ENCODE data around the gene PARL. TPM values are rescaled to one million over a fixed set of nuclear protein-coding genes. Genes with fewer than 3 reads are reported as not detected.

PARL gene
- total and polyA plus RNA-seq, 9 of the 15 experiments (the other 6 are each of a cell fraction or from before 2014, with no cell fraction given) = 39.5 to 82.4 (median 57.4) TPM

- in situ Hi-C loops (cut with MboI) = no loop called here
- BruUV-seq (replicated peaks) = no TSS peak
- H3K9ac ChIP-seq (ENCODE audit: insufficient read depth in 1 of 2, low read depth in 2 of 2, low read length in 2 of 2) = no peak overlapping the region
- no peak overlapping the region for H3K4me3 ChIP-seq
- H3K27me3 ChIP-seq (ENCODE audit: control insufficient read depth in 2 of 2, insufficient read depth in 2 of 2, low read length in 2 of 2) = no peaks in the 10 kb centered on the region
- peaks cover 6% of the 10 kb centered on the region for H3K9me1 ChIP-seq (ENCODE audit: control insufficient read depth, insufficient read depth, low read length)
- 0 out of 2 replicates have a peak, but pooled peaks cover 6% of the 10 kb centered on the region for H4K20me1 ChIP-seq (replicated peaks; ENCODE audit: control insufficient read depth, insufficient read depth, low read length)
- no peak overlapping the region for H3K27ac ChIP-seq (ENCODE audit: extremely low read depth, low read depth, low read length)
- no peaks in the 10 kb centered on the region for H3K9me3 ChIP-seq (replicated peaks; ENCODE audit: control insufficient read depth, insufficient read depth, low read depth, low read length)
- peaks cover 35% of the 10 kb centered on the region; the same call in 2 of the 3 replicates for H3K36me3 ChIP-seq (ENCODE audit: control insufficient read depth, insufficient read depth, low read length)
- intact Hi-C loops (cut with micrococcal nuclease) = no loop called here
- FAIRE-seq (no peak), DNase-seq (ENCODE audit: extremely low read depth in 1 of 4, low spot score in 3 of 4) (no peak), ATAC-seq (no peak)
- peaks cover 58% of the 10 kb centered on the region for H3K79me2 ChIP-seq (ENCODE audit: control insufficient read depth, insufficient read depth, low read length)
- CTCF ChIA-PET (ENCODE audit: low intra/inter-chr PET ratio) = no interaction called here
- H3K4me2 ChIP-seq (ENCODE audit: insufficient read depth, low read length) = no peak overlapping the region
- 97% methylated on average over 3 of the region's 3 CpGs for WGBS (ENCODE audit: insufficient coverage, low coverage, missing lambda C conversion rate)
- TF ChIP-seq ZFP36 (IDR thresholded peaks at IDR 0.05; ENCODE audit: low read depth, low read length, partially characterized antibody) (peak; percentile 66), SMARCB1 (IDR thresholded peaks at IDR 0.05; ENCODE audit: insufficient read length, low read depth) (no peak)
- POLR2A ChIA-PET = no interaction called here
- no peak overlapping the region for H2AFZ ChIP-seq (ENCODE audit: low read depth, low read length)
- peaks cover 0 to 2% of the 10 kb centered on the region in 2 experiments; a peak in 1 of 5 replicates for H3K4me1 ChIP-seq (replicated peaks in 1 of 2; ENCODE audit: control insufficient read depth in 2 of 2, insufficient read depth in 2 of 2, low read length in 2 of 2)
Observed at GRCh38 chr3:183870563-183870962, 14.1 kb downstream of the PARL start.

GRCh38 chr3:183868796-183869195 is 15.9 kb downstream of the PARL start:
- Histone ChIP-seq H3K27ac (ENCODE audit: extremely low read depth, low read depth, low read length) (no peak overlapping the region), H3K4me3 (no peak overlapping the region), H3K4me2 (ENCODE audit: insufficient read depth, low read length) (no peak overlapping the region), H4K20me1 (replicated peaks; ENCODE audit: control insufficient read depth, insufficient read depth, low read length) (0 out of 2 replicates have a peak, but pooled peaks cover 2% of the 10 kb centered on the region), H2AFZ (ENCODE audit: low read depth, low read length) (no peak overlapping the region), H3K9me3 (replicated peaks; ENCODE audit: control insufficient read depth, insufficient read depth, low read depth, low read length) (no peaks in the 10 kb centered on the region), H3K9me1 (ENCODE audit: control insufficient read depth, insufficient read depth, low read length) (peaks cover 2% of the 10 kb centered on the region), H3K36me3 (ENCODE audit: control insufficient read depth, insufficient read depth, low read length) (peaks cover 40% of the 10 kb centered on the region; the same call in 2 of the 3 replicates), H3K79me2 (ENCODE audit: control insufficient read depth, insufficient read depth, low read length) (peaks cover 42% of the 10 kb centered on the region), H3K9ac (ENCODE audit: insufficient read depth in 1 of 2, low read depth in 2 of 2, low read length in 2 of 2) (no peak overlapping the region), H3K4me1 (replicated peaks in 1 of 2; ENCODE audit: control insufficient read depth in 2 of 2, insufficient read depth in 2 of 2, low read length in 2 of 2) (peaks cover 0 to 1% of the 10 kb centered on the region in 2 experiments; a peak in 1 of 5 replicates), H3K27me3 (ENCODE audit: control insufficient read depth in 2 of 2, insufficient read depth in 2 of 2, low read length in 2 of 2) (no peaks in the 10 kb centered on the region)
- intact Hi-C loops (cut with micrococcal nuclease) = no loop called here
- WGBS (ENCODE audit: insufficient coverage, low coverage, missing lambda C conversion rate) = 50% methylated on average over 1 of the region's 1 CpG
- TF ChIP-seq ZNF644 (tag; IDR thresholded peaks at IDR 0.05; ENCODE audit: low read depth) = no peak
- TF ChIP-seq SPI1 (IDR thresholded peaks at IDR 0.05; ENCODE audit: borderline replicate concordance, low read depth, low read length) = peak; percentile 52; the same call in 1 of the 2 replicates
- no TSS peak for BruUV-seq (replicated peaks)
- ChIA-PET CTCF (ENCODE audit: low intra/inter-chr PET ratio) (no interaction called here), POLR2A (interaction anchor here (1.0 kb wide), 1 partner anchor 16 kb away, joined by 3 read pairs; the partner anchor contains the start of gene PARL)
- no peak for DNase-seq (ENCODE audit: extremely low read depth in 1 of 4, low spot score in 3 of 4)
- no peak for ATAC-seq
- in situ Hi-C loops (cut with MboI) = no loop called here
- FAIRE-seq = no peak
